Neural cell (in vitro differentiated cells): ENCODE data around the gene FOXL3. TPM values are rescaled to one million over a fixed set of nuclear protein-coding genes. Genes with fewer than 3 reads are reported as not detected.

Experiments used
- H2AFZ ChIP-seq: fragments of 200-600, 300-800 bp; sonication (generic), shearing (Covaris generic); 2 replicates; pipeline ENCODE4 v1.6.0; 2014; ENCODE audit warnings: low read depth, mild to moderate bottlenecking, antibody characterized with exemption, low read length, moderate library complexity
- H3F3A ChIP-seq: fragments of 200-600 bp; shearing (Covaris generic); 2 replicates; pipeline ENCODE4 v1.6.1; 2016; ENCODE audit warnings: mild to moderate bottlenecking, moderate library complexity, mixed read lengths, antibody characterized with exemption, low read length; ENCODE audit not compliant: insufficient read depth, poor library complexity, severe bottlenecking
- H3K27ac ChIP-seq: fragments of 200-600, 300-800 bp; sonication (generic), shearing (Covaris generic); 2 replicates; pipeline ENCODE4 v1.5.1; 2014; ENCODE audit warnings: mild to moderate bottlenecking, low read length, moderate library complexity
- H3K27me3 ChIP-seq: fragments of 300-800, 200-600 bp; sonication (generic), shearing (Covaris generic); 2 replicates; pipeline ENCODE4 v1.6.0; 2014; ENCODE audit warnings: mild to moderate bottlenecking, low read depth, low read length, moderate library complexity; ENCODE audit not compliant: insufficient read depth
- H3K36me3 ChIP-seq: fragments of 300-800, 200-600 bp; sonication (generic), shearing (Covaris generic); 2 replicates; pipeline ENCODE4 v1.5.1; 2014; ENCODE audit warnings: mild to moderate bottlenecking, antibody characterized with exemption, low read length, moderate library complexity; ENCODE audit not compliant: insufficient read depth
- H3K4me2 ChIP-seq: fragments of 300-800, 200-600 bp; sonication (generic), shearing (Covaris generic); 2 replicates; pipeline ENCODE4 v1.6.0; 2014; ENCODE audit warnings: mild to moderate bottlenecking, low read length
- H3K4me3 ChIP-seq: fragments of 300-800, 200-600 bp; sonication (generic), shearing (Covaris generic); 2 replicates; pipeline ENCODE4 v1.5.1; 2014; ENCODE audit warnings: mild to moderate bottlenecking, low read length, moderate library complexity
- H3K79me2 ChIP-seq: fragments of 200-600 bp; shearing (Covaris generic); replicated peaks from 2 replicates; pipeline ENCODE4 v1.6.0; 2014; ENCODE audit warnings: mild to moderate bottlenecking, low read length, moderate library complexity; ENCODE audit not compliant: insufficient read depth
- H3K9ac ChIP-seq: fragments of 300-800, 200-600 bp; sonication (generic), shearing (Covaris generic); 2 replicates; pipeline ENCODE4 v1.6.1; 2016; ENCODE audit warnings: mild to moderate bottlenecking, low read length, mixed read lengths
- H3K9me2 ChIP-seq: fragments of 200-600 bp; shearing (Covaris generic); 2 replicates; pipeline ENCODE4 v1.6.1; 2016; ENCODE audit warnings: mild to moderate bottlenecking, low read length, mixed read lengths; ENCODE audit not compliant: insufficient read depth
- H3K9me3 ChIP-seq: fragments of 200-600, 300-800 bp; sonication (generic), shearing (Covaris generic); 2 replicates; pipeline ENCODE4 v1.6.1; 2016; ENCODE audit warnings: mild to moderate bottlenecking, mixed run types, low read length, moderate library complexity, mixed read lengths
- H4K20me1 ChIP-seq: fragments of 200-600 bp; shearing (Covaris generic); 2 replicates; pipeline ENCODE4 v1.6.1; 2016; ENCODE audit warnings: mild to moderate bottlenecking, mixed run types; ENCODE audit not compliant: insufficient read depth
- CTCF ChIP-seq: fragments of 450-650 bp; IDR thresholded peaks from 2 replicates; pipeline ENCODE4 v1.5.1; 2014; ENCODE audit warnings: antibody characterized with exemption, mild to moderate bottlenecking, moderate library complexity; ENCODE audit not compliant: poor library complexity, severe bottlenecking
- EP300 ChIP-seq: fragments of 450-650 bp; conservative IDR thresholded peaks from 2 replicates; pipeline ENCODE4 v1.6.1; 2014; ENCODE audit warnings: antibody characterized with exemption, mild to moderate bottlenecking, moderate library complexity; ENCODE audit not compliant: poor library complexity, severe bottlenecking
- EZH2 ChIP-seq: fragments of 200-600, 300-800 bp; shearing (Covaris generic), sonication (generic); IDR thresholded peaks from 2 replicates; pipeline ENCODE4 v1.6.1; 2014; ENCODE audit warnings: antibody characterized with exemption, low read length, borderline replicate concordance, mild to moderate bottlenecking; ENCODE audit not compliant: insufficient read depth, poor library complexity, severe bottlenecking
- MXI1 ChIP-seq: fragments of 450-650 bp; conservative IDR thresholded peaks from 2 replicates; pipeline ENCODE4 v1.6.1; 2014; ENCODE audit warnings: antibody characterized with exemption, mild to moderate bottlenecking; ENCODE audit not compliant: poor library complexity, severe bottlenecking
- POLR2AphosphoS5 ChIP-seq: IDR thresholded peaks from 2 replicates; pipeline ENCODE4 v1.6.1; 2012
- RAD21 ChIP-seq: fragments of 450-650 bp; conservative IDR thresholded peaks from 2 replicates; pipeline ENCODE4 v1.6.1; 2014; ENCODE audit warnings: antibody characterized with exemption, mild to moderate bottlenecking, moderate library complexity
- REST ChIP-seq: IDR thresholded peaks from 2 replicates; pipeline ENCODE4 v1.6.1; 2012; ENCODE audit warnings: borderline replicate concordance
- SMC3 ChIP-seq: fragments of 450-650 bp; conservative IDR thresholded peaks from 2 replicates; pipeline ENCODE4 v1.6.1; 2014; ENCODE audit warnings: antibody characterized with exemption, mild to moderate bottlenecking, moderate library complexity; ENCODE audit not compliant: poor library complexity
- TAF1 ChIP-seq: IDR thresholded peaks from 2 replicates; pipeline ENCODE4 v1.6.1; 2012; ENCODE audit warnings: low read depth
- polyA plus RNA-seq: library from polyadenylated mRNA; depleted of rRNA; stranded (reverse); fragments of >200 nt; gene quantifications from 2 replicates; pipeline ENCODE4 v1.2.3, GENCODE V29; 2014

Gene FOXL3
- polyA plus RNA-seq, 1 donor from 2014 or later, result not detected

GRCh38 chr7:307970-308369 lies 18.0 kb downstream of the FOXL3 start:
- Histone ChIP-seq H3F3A (no peaks in the 10 kb centered on the region), H3K36me3 (no peaks in the 10 kb centered on the region), H3K4me3 (no peak overlapping the region)

GRCh38 chr7:309586-310228 lies 19.7 kb downstream of the FOXL3 start:
- H3K27me3 ChIP-seq, result no peaks in the 10 kb centered on the region
- H3K27ac ChIP-seq, result no peak overlapping the region
- H2AFZ ChIP-seq, result no peak overlapping the region
- H3K36me3 ChIP-seq, result no peaks in the 10 kb centered on the region
- no peak overlapping the region for H3K4me2 ChIP-seq
- no peaks in the 10 kb centered on the region for H4K20me1 ChIP-seq
- H3K9me3 ChIP-seq, result no peaks in the 10 kb centered on the region
- H3K9me2 ChIP-seq, result no peaks in the 10 kb centered on the region
- H3K79me2 ChIP-seq, result no peaks in the 10 kb centered on the region
- no peaks in the 10 kb centered on the region for H3F3A ChIP-seq
- H3K4me3 ChIP-seq, result no peak overlapping the region
- H3K9ac ChIP-seq, result no peak overlapping the region
- no peak for TF ChIP-seq EZH2
- no peak for TF ChIP-seq POLR2AphosphoS5
- no peak for TF ChIP-seq TAF1
- TF ChIP-seq CTCF, result no peak
- TF ChIP-seq REST, result no peak
- TF ChIP-seq SMC3, result no peak

More at GRCh38 chr7:307970-308369, 18.0 kb downstream of the FOXL3 start:
- no peak overlapping the region for H3K9ac ChIP-seq
- H2AFZ ChIP-seq, result no peak overlapping the region
- H3K27ac ChIP-seq, result no peak overlapping the region
- no peak for TF ChIP-seq CTCF
- no peak for TF ChIP-seq REST
- TF ChIP-seq TAF1, result no peak
- no peak for TF ChIP-seq EP300
- no peak for TF ChIP-seq POLR2AphosphoS5
- no peak for TF ChIP-seq MXI1
- TF ChIP-seq RAD21, result no peak
- TF ChIP-seq SMC3, result no peak
- no peak for TF ChIP-seq EZH2
- H4K20me1 ChIP-seq, result no peaks in the 10 kb centered on the region
- H3K27me3 ChIP-seq, result no peaks in the 10 kb centered on the region
- no peaks in the 10 kb centered on the region for H3K9me3 ChIP-seq
- no peaks in the 10 kb centered on the region for H3K79me2 ChIP-seq
- H3K9me2 ChIP-seq, result no peaks in the 10 kb centered on the region
- H3K4me2 ChIP-seq, result no peak overlapping the region
